ENCODE results near the gene SNAPC4.

Gene SNAPC4

DNA sequence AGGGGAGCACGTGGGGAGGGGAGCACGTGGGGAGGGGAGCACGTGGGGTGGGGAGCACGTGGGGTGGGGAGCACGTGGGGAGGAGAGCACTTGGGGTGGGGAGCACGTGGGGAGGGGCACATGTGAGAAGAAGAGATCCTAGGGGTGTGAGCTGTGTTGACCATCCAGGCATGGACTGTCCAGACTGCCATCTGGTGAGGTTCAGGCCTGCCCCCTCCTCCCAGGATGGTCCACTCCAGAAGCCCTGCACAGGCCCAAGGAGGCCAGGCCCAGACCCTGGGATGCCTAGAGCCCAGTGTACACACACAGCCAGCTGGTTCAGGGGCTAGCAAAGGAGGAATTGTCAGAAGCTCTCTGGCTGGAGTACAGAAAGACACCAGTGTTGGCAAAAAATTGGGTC is 2.3 kb downstream of the SNAPC4 start:
- TF ChIP-seq, protein P1, sequence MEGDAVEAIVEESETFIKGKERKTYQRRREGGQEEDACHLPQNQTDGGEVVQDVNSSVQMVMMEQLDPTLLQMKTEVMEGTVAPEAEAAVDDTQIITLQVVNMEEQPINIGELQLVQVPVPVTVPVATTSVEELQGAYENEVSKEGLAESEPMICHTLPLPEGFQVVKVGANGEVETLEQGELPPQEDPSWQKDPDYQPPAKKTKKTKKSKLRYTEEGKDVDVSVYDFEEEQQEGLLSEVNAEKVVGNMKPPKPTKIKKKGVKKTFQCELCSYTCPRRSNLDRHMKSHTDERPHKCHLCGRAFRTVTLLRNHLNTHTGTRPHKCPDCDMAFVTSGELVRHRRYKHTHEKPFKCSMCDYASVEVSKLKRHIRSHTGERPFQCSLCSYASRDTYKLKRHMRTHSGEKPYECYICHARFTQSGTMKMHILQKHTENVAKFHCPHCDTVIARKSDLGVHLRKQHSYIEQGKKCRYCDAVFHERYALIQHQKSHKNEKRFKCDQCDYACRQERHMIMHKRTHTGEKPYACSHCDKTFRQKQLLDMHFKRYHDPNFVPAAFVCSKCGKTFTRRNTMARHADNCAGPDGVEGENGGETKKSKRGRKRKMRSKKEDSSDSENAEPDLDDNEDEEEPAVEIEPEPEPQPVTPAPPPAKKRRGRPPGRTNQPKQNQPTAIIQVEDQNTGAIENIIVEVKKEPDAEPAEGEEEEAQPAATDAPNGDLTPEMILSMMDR (IDR thresholded peaks at IDR 0.05; ENCODE audit: borderline replicate concordance, control extremely low read depth, extremely low read depth, insufficient read depth, missing control alignments), result no peak
- in situ Hi-C loops (cut with MboI; ENCODE audit: low sequenced_read_pairs, unreplicated experiment), result no loop called here
- DNase-seq (ENCODE audit: low spot score), result no peak

- no peak for DNase-seq (ENCODE audit: low spot score)
- in situ Hi-C loops (cut with MboI; ENCODE audit: low sequenced_read_pairs, unreplicated experiment), result no loop called here
- TF ChIP-seq, protein P1 (IDR thresholded peaks at IDR 0.05; ENCODE audit: borderline replicate concordance, control extremely low read depth, extremely low read depth, insufficient read depth, missing control alignments), result no peak
Observed at GRCh38 chr9:136396219-136396515, 3.8 kb downstream of the SNAPC4 start.

DNA sequence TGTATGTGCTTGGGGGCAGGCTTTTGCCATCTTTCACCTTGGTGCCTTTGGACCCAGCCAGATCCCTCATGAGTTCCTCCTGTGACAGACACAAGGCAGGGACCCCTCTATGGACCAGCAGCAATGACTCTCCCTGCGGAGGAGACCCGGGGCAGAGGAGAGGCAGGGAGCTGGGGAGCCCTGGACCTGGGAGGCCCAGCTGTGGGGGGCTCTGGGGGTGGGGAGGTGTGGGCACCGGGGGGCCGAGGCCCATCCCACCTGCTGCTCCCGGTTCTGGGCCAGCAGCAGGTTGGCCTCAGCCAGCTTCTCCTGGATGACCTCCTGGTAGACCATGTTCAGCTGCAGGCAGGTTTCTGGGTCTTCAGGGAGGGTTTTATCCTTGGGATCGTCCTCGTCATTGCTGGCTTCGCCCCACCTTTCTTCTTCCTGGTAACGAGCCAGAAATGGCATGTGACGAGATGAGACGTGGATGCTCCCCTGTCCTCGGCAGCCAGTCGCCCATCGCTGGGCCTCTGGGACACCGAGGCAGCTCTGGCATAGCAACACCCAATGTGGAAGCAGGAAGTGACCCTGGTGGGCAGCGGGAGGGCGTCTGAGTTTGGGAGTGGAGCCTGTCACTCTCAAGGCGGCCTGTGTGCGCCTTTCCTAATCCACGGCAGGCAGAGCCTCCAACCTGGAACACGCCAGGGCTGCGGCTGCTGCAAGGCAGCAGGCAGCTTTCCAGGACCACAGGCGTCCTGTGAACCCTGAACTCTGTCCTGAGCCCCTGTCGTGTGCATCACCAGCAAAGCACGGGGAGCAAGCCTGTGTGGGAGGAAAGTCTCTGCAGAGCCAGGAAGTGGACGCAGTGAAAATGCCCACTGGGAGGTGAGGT is 4.4 kb downstream of the SNAPC4 start:
- DNase-seq (ENCODE audit: low spot score), result no peak
- in situ Hi-C loops (cut with MboI; ENCODE audit: low sequenced_read_pairs, unreplicated experiment), result no loop called here
- TF ChIP-seq, protein P1 (IDR thresholded peaks at IDR 0.05; ENCODE audit: borderline replicate concordance, control extremely low read depth, extremely low read depth, insufficient read depth, missing control alignments), result no peak

DNA sequence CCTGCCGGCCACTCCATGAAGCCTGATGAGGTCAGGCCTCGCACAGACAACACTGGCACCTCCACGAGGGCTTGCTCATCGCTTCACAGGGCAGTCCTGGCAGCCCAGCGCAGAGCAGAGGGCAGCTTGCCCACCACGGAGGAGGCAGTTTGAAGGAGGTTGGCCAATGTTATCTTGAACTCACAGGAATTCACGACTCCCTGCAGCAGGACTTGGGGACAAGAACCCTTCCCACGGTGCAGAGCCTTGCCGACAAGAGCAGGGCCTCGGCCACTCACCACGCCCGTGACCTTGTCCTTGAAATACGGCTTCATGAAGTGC is 5.0 kb downstream of the SNAPC4 start:
- in situ Hi-C loops (cut with MboI; ENCODE audit: low sequenced_read_pairs, unreplicated experiment), result no loop called here
- TF ChIP-seq, protein P1 (IDR thresholded peaks at IDR 0.05; ENCODE audit: borderline replicate concordance, control extremely low read depth, extremely low read depth, insufficient read depth, missing control alignments), result no peak
- no peak for DNase-seq (ENCODE audit: low spot score)

DNA sequence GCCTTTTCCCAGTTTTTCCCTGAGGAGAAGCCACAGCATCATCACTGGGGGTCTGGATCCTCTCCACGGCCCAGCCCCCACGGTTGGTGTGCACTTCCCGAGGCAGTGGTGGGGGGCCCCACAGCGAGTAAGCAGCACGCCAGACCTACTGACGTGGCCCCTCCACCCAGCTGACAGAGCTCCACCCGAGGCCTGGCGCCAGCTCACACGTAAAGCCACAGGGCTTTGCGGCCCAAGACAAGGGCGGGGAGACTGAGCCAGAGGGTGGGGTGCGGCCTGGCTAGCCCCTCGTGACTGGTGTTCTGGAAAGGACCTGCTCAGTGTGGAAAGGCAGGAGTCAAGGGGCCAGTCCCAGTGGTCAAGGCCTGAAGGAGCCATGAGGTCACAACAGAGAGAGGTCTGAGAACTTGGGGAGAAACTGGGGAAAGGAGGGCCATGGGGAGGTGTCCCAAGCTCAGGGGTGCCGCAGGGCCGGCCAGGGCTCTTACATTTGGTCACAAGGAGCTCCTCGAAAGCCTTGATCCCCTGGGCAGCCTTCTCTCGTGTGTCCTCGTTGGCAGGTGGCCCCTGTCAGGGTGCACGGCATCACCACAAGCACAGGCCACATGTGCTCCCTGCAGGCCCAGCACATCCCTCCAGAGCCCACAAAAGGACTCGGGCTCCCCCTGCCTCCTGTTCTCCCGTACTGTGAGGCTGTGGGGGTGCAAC is 5.5 kb downstream of the SNAPC4 start:
- TF ChIP-seq, protein P1 (IDR thresholded peaks at IDR 0.05; ENCODE audit: borderline replicate concordance, control extremely low read depth, extremely low read depth, insufficient read depth, missing control alignments), result no peak
- in situ Hi-C loops (cut with MboI; ENCODE audit: low sequenced_read_pairs, unreplicated experiment), result no loop called here
- DNase-seq (ENCODE audit: low spot score), result no peak

GRCh38 chr9:136393531-136393930 is 6.4 kb downstream of the SNAPC4 start:
- in situ Hi-C loops (cut with MboI; ENCODE audit: low sequenced_read_pairs, unreplicated experiment), result no loop called here
- TF ChIP-seq, protein P1 (IDR thresholded peaks at IDR 0.05; ENCODE audit: borderline replicate concordance, control extremely low read depth, extremely low read depth, insufficient read depth, missing control alignments), result no peak
- no peak for DNase-seq (ENCODE audit: low spot score)
